ENCODE measurements around the gene TRNAU1AP. TPM values are rescaled to one million over a fixed set of nuclear protein-coding genes. Genes with fewer than 3 reads are reported as not detected.
A peak's percentile ranks its signal among the peaks of the same experiment; 100 is the strongest.
"Not testable (repeated sequence)": the region's sequence is repeated elsewhere in the genome, so short reads cannot be mapped to it uniquely, and the experiment has no call there.

TRNAU1AP gene
- polyA plus RNA-seq, 6 donors from 2014 or later = 9.8 to 30.7 (median 25.9) TPM

DNA sequence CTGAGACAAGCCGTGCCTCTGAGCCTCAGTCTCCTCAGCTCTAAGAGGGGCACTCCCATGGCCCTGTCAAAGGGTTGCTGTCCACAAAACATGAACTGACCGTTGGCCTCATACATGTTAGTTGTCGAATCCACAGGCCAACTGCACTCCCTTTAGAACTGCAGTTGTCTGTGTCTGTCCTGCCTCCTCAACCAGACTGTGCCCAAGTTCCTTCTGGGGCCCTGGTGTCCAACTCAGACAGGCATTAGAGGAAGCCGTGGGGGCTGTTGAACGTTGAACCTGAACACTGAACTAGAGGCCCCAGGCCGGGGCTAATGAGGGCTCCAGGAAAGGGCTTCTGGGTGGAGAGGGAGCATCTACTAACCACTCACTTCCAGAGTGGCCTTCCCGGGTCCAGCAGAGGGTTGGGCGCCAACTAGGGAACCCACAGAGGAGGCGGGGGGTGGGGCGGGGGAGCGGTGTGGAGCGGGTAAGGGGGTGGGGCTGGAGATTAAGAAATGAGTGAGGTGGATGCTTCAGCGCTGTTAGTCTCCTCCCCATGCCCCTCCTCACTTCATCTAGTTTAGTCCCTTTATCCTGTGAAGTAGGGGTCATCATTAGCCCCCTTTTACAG, 38.9 kb downstream of the TRNAU1AP start, which contains the start of gene RAB42:
Gene RAB42 (plus strand): TSS at position 558 of the 613 bp plus-strand sequence. CDS start 247 bp downstream, outside the sequence.
- Mint-ChIP-seq H3K9me3 (no peaks in the 10 kb centered on the region), H3K4me3 (peak within 1 kb of the TSS; percentile 74 to 94 (median 88)), H3K27me3 (peaks cover 0 to 12% (median 8%) of the 10 kb centered on the region in 3 donors), H3K27ac (peak within 1 kb of the TSS in 2 of 6 donors; percentile 36 to 37), H3K4me1 (peaks cover 6 to 16% (median 13%) of the 10 kb centered on the region in 3 donors), H3K36me3 (no peaks in the 10 kb centered on the region)
- peak; percentile 72 to 73 for ATAC-seq (ENCODE audit: low read depth in 2 of 2)
- DNase-seq = no peak

DNA sequence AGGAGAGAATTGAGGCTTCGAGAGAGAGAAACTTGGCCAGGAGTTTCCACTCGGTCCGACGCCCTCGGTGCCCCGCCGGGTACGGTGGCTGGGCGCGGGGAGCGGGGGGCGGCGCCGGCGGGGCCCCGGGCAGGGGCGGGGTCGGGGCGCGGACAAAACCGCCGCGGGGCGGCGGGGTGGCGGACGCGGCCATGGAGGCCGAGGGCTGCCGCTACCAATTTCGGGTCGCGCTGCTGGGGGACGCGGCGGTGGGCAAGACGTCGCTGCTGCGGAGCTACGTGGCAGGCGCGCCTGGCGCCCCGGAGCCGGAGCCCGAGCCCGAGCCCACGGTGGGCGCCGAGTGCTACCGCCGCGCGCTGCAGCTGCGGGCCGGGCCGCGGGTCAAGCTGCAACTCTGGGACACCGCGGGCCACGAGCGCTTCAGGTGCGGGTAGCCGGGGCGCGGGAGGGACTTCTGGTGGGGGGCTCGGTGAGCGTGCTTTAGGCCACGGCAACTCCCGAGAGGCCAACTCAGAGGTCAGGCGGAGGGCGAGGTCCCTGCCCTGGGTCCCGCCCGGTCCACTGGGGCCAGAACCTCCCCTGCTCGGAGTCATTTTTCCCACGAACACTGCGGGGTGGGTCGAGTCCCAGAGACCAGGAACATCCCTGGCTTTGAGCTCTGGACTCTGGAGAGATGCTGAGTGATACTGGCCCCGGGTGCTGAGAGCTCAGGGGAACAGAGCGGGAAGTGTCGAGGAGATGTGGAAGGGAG, 39.6 kb downstream of the TRNAU1AP start:
- peaks cover 6 to 13% (median 9%) of the 10 kb centered on the region in 3 donors for H3K4me1 Mint-ChIP-seq
- ATAC-seq (ENCODE audit: low read depth in 2 of 2) (peak; percentile 69 to 74), DNase-seq (peak; percentile 25)
- H3K36me3 Mint-ChIP-seq = no peaks in the 10 kb centered on the region
- H3K27ac Mint-ChIP-seq = peak overlapping the region in 1 of 6 donors; percentile 36
- H3K27me3 Mint-ChIP-seq = peaks cover 0 to 12% (median 8%) of the 10 kb centered on the region in 3 donors
- no peaks in the 10 kb centered on the region for H3K9me3 Mint-ChIP-seq
- H3K4me3 Mint-ChIP-seq = peak overlapping the region; percentile 64 to 94 (median 88)

DNA sequence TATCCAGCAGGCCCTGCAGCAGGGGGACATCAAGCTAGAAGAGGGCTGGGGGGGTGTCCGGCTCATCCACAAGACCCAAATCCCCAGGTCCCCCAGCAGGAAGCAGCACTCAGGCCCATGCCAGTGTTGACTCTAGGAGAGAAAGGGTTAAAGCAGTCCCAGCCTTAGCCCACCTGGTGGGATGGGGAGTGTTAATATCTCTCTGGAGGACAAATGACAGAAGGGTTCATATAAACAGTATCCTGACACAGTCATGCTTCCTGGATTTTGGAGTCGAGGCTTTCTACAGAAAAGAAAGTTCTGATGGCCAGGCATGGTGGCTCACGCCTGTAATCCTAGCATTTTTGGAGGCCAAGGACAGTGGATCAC, 41.1 kb downstream of the TRNAU1AP start:
- Mint-ChIP-seq H3K4me1 (peaks cover 6 to 13% (median 9%) of the 10 kb centered on the region in 3 donors), H3K4me3 (peak overlapping the region in 1 of 8 donors; percentile 84), H3K27me3 (peaks cover 0 to 12% (median 8%) of the 10 kb centered on the region in 3 donors)
- DNase-seq; H3K27ac Mint-ChIP-seq; H3K36me3 Mint-ChIP-seq; ATAC-seq (ENCODE audit: low read depth in 2 of 2); H3K9me3 Mint-ChIP-seq: not testable (repeated sequence)

DNA sequence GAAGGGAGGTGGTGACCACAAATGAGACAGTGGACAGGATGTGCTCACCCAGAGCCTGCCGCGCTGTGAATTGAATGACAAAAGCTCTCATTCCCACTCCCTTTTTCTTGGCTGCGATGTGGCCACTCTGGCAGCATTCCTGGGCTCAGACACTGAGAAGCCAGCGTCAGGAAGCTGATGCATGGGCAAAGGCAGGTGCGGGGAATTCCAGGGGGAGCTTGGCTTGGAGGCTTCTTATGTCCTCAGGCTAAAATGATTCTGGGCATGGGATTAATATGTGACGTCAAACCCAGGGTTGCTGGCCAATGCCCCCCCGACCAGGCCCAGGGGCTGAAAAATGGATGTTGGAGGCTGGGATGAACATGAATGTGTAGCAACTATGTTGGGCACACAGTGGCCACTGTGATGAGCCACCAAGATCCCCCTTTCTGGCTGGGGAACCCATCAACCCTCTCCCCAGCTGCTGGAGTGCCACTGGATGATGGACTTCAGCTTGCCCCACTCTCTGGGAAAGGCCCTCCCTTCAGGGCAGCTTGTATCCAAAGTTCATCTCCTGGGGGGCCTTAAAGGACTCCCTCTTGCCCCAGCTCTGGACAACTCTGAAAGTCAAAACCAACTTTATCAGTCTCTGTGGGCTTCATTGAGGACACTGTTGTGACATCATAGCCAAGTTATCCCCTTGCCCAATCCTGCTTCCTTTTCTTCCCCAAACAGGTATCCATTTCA, 42.0 kb downstream of the TRNAU1AP start:
- H3K4me3 Mint-ChIP-seq = peak overlapping the region in 1 of 8 donors; percentile 15
- H3K4me1 Mint-ChIP-seq = peaks cover 6 to 13% (median 9%) of the 10 kb centered on the region in 3 donors
- H3K27me3 Mint-ChIP-seq = peaks cover 0 to 12% (median 8%) of the 10 kb centered on the region in 3 donors
- ATAC-seq (ENCODE audit: low read depth in 2 of 2); DNase-seq; H3K9me3 Mint-ChIP-seq; H3K36me3 Mint-ChIP-seq: not testable (repeated sequence)
- H3K27ac Mint-ChIP-seq = peak overlapping the region in 2 of 6 donors; percentile 28 to 59

DNA sequence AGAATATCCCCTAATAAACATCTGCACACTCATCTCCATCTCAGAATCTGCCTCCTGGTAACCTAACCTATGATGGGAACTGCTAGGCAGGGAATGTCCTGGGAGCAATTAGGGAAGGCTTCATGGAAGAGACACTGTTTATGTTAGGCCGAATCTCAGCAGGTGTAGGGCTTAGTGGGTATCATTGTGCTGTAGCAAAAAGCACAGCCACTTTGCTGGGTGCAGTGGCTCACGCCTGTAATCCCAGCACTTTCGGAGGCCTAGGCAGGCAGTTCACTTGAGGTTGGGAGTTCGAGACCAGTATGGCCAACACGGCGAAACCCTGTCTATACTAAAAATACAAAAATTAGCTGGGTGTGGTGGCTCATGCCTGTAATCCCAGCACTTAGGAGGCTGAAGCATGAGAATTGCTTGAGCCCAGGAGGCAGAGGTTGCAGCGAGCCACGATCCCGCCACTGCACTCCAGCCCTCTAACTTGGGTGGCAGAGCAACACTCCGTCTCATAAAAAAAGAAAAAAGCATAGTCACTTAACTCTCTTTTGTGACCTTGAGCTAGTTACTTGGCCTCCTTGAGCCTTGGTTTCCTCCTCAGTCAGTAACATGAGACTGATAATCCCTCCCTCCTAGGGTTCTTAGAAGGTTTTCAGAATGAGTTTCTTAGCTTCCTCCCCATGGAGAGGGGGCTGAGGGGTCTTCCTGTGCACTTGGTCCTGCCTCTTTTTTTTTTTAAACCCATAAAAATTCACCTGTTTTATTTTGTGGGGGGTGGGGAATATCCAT, 42.7 kb downstream of the TRNAU1AP start:
- peaks cover 6 to 13% (median 9%) of the 10 kb centered on the region in 3 donors for H3K4me1 Mint-ChIP-seq
- peaks cover 0 to 12% (median 8%) of the 10 kb centered on the region in 3 donors for H3K27me3 Mint-ChIP-seq
- no peak for DNase-seq
- peak overlapping the region in 1 of 8 donors; percentile 15 for H3K4me3 Mint-ChIP-seq
- no peaks in the 10 kb centered on the region for H3K9me3 Mint-ChIP-seq
- peak overlapping the region in 2 of 6 donors; percentile 28 to 59 for H3K27ac Mint-ChIP-seq
- H3K36me3 Mint-ChIP-seq = no peaks in the 10 kb centered on the region
- ATAC-seq (ENCODE audit: low read depth in 2 of 2) = no peak

DNA sequence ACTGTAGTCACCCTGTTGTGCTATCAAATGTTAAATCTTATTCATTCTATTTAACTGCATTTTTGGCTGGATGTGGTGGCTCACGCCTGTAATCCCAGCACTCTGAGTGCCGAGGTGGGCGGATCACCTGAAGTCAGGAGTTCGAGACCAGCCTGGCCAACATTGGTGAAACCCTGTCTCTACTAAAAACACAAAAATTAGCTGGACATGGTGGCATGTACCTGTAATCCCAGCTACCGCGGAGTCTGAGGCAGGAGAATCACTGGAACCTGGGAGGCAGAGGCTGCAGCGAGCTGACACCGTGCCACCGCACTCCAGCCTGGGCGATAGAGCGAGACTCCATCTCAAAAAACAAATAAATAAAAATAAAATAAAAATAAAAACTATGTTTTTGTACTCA, 43.4 kb downstream of the TRNAU1AP start:
- Mint-ChIP-seq H3K27me3 (peaks cover 0 to 12% (median 8%) of the 10 kb centered on the region in 3 donors), H3K4me1 (peaks cover 6 to 13% (median 9%) of the 10 kb centered on the region in 3 donors)
- not testable (repeated sequence) for ATAC-seq (ENCODE audit: low read depth in 2 of 2); DNase-seq; H3K4me3 Mint-ChIP-seq; H3K36me3 Mint-ChIP-seq; H3K9me3 Mint-ChIP-seq; H3K27ac Mint-ChIP-seq

DNA sequence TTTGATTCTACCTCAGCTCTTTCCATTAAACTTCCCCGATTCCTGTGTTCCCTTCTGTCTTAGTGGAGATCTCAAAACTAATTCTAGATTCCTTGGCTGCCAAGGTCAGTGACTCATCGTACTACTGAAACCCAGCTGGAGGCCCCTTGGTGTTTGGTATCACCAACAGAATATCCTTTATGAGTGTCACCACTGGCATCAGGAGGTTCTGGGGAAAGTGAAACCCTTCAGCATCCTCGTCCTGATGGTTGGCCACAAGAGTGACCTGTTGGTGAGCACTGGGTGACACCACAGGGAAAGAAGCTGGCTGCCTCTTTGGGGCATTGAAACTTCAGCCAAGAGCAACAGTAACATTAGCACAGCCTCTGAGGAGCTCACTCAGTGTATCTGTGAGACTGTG, 48.8 kb downstream of the TRNAU1AP start:
- no peaks in the 10 kb centered on the region for H3K27me3 Mint-ChIP-seq
- H3K36me3 Mint-ChIP-seq = no peaks in the 10 kb centered on the region
- no peak for DNase-seq
- H3K4me3 Mint-ChIP-seq = no peak overlapping the region
- H3K9me3 Mint-ChIP-seq = no peaks in the 10 kb centered on the region
- no peak for ATAC-seq (ENCODE audit: low read depth in 2 of 2)
- H3K4me1 Mint-ChIP-seq = no peaks in the 10 kb centered on the region
- H3K27ac Mint-ChIP-seq = no peak overlapping the region

DNA sequence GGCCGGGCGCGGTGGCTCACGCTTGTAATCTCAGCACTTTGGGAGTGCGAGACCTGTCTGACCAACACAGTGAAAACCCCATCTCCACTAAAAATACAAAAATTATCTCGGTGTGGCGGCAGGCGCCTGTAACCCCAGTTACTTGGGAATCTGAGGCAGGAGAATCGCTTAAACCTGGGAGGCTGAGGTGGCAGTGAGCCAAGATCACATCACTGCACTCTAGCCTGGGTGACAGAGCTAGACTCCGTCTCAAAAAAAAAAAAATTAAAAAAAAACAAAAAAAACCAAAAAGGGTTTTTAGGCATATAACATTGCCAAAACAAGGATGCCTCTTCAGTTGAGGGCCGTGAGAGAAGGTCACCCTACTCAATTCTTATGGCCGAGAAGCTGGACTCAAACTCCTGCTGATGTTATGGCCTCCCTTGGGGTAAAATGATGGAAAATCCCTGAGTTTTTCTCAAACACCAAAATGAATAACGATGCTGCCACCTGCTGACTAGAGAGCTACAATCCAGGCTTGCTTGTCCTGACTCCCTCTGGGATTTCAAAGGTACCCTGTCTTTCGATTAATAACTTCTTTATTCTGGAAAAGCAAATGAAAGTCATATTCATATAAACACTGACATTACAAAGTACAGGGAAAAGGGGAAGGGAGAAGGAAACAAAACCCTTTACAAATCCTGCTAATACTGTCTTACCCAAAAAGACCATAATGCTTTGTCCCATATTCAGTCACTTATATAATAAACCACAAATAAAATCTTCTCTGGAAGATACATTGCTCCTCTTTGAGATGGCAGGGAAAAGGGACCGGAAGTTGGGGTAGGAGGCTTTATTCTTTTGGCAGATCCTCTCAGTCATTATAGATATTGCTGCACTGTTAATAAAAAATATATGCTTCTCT, 49.9 kb downstream of the TRNAU1AP start:
- H3K4me1 Mint-ChIP-seq = no peaks in the 10 kb centered on the region
- DNase-seq (no peak), ATAC-seq (ENCODE audit: low read depth in 2 of 2) (no peak)
- peak overlapping the region in 2 of 6 donors; percentile 44 to 47 for H3K27ac Mint-ChIP-seq
- no peaks in the 10 kb centered on the region for H3K9me3 Mint-ChIP-seq
- no peak overlapping the region for H3K4me3 Mint-ChIP-seq
- no peaks in the 10 kb centered on the region for H3K27me3 Mint-ChIP-seq
- H3K36me3 Mint-ChIP-seq = no peaks in the 10 kb centered on the region

DNA sequence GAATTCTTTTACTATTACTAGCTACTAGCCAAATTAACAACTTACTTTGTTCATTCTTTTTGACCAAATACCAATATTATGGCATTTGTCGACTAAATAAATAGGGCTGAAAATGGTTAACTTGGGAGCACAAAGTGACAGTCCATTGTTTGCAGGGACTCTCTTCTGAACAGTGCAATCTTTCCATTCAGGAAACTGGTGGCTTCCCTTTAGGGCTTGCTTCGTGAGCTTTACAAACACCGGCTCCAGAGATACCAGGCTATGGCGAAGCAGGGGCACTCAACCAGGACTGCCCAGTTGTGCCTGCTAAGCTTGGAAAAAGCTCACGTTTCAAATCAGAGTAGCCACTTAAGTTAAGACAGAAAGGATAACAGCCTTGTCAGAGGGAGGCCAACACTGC, 51.5 kb downstream of the TRNAU1AP start:
- no peak for ATAC-seq (ENCODE audit: low read depth in 2 of 2)
- no peak overlapping the region for H3K27ac Mint-ChIP-seq
- DNase-seq = no peak
- no peaks in the 10 kb centered on the region for H3K4me1 Mint-ChIP-seq
- H3K36me3 Mint-ChIP-seq = no peaks in the 10 kb centered on the region
- H3K9me3 Mint-ChIP-seq = no peaks in the 10 kb centered on the region
- no peaks in the 10 kb centered on the region for H3K27me3 Mint-ChIP-seq
- H3K4me3 Mint-ChIP-seq = no peak overlapping the region

DNA sequence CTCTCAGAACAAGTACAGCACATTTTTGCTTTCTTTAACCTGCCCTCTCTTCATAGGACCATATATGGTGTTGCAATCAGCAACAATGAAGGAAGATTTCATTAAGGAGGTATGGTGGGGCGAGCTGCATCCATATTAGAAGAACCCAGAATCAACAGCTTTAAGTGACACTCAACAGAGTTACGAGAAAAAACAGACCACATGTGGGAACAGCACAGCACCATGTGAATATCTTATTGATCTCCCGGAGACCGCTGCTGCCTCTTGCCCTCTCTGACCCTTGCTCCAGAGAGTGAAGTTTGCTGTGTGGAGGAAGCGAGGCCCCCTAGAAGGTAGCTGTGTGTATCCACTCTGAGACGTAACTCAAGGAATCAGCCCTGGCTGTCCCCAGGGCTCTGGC, 52.1 kb downstream of the TRNAU1AP start:
- no peak overlapping the region for H3K4me3 Mint-ChIP-seq
- DNase-seq (no peak), ATAC-seq (ENCODE audit: low read depth in 2 of 2) (no peak)
- H3K27ac Mint-ChIP-seq = no peak overlapping the region
- H3K9me3 Mint-ChIP-seq = no peaks in the 10 kb centered on the region
- no peaks in the 10 kb centered on the region for H3K27me3 Mint-ChIP-seq
- no peaks in the 10 kb centered on the region for H3K4me1 Mint-ChIP-seq
- H3K36me3 Mint-ChIP-seq = no peaks in the 10 kb centered on the region

DNA sequence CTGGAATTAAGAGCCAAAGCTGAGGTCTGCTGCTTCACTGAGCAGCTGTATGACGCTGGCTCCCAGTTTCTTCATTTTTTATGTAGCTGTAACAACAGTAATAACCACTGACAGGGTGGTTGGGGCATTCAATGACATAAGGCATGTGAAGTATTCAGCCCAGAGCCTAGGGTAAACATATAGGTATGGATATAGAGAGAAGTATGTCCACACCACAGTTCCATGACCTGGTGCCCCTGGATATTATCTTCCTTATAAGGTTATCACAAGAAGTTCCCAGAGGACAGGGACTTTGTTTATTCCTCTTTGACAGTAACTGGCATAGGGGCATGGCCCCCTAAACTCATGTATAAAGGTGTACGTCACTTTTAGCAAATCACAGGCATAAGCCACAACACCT, 53.9 kb downstream of the TRNAU1AP start:
- ATAC-seq (ENCODE audit: low read depth in 2 of 2) (no peak), DNase-seq (no peak)
- Mint-ChIP-seq H3K4me1 (no peaks in the 10 kb centered on the region), H3K9me3 (no peaks in the 10 kb centered on the region), H3K27me3 (no peaks in the 10 kb centered on the region), H3K4me3 (peak overlapping the region in 1 of 8 donors; percentile 21), H3K36me3 (peaks cover 6 to 9% of the 10 kb centered on the region in 2 donors), H3K27ac (no peak overlapping the region)

DNA sequence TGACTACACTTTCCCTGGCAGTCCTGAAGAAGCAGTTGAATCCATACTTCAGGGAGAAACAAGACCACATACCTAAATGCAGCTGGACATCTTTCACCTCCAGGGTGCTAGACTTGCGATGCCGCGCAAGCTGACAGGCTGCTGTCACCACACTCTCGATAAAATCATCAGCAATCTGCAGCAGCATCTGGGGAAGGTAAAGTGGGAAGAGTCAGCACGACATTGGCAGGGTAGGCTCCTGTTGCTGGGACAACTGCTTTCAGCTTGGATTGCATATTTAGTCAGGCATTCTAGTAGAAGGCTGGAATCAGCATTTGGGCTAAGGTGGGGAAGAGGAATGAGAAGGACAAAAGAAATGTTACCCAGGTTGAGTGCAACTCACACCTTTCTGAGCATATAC, 60.3 kb downstream of the TRNAU1AP start:
- Mint-ChIP-seq H3K9me3 (no peaks in the 10 kb centered on the region), H3K4me3 (no peak overlapping the region), H3K27me3 (no peaks in the 10 kb centered on the region), H3K4me1 (peaks cover 0 to 4% (median 0%) of the 10 kb centered on the region in 3 donors), H3K27ac (peak overlapping the region in 1 of 6 donors; percentile 39), H3K36me3 (peaks cover 17 to 23% of the 10 kb centered on the region in 2 donors)
- no peak for DNase-seq
- no peak for ATAC-seq (ENCODE audit: low read depth in 2 of 2)
